ENCODE results near the gene DNM3. TPM values are rescaled to one million over a fixed set of nuclear protein-coding genes. Genes with fewer than 3 reads are reported as not detected.

Gene DNM3
- total and polyA plus RNA-seq, 9 of the 15 experiments (the other 6 are each of a cell fraction or from before 2014, with no cell fraction given), result 0.08 to 0.36 (median 0.22) TPM; not detected in 1

- TF ChIP-seq ID3 (CRISPR knock-in tag; IDR thresholded peaks at IDR 0.05) (no peak), ID3 (tag; IDR thresholded peaks at IDR 0.05) (peak; percentile 61; the same call in 1 of the 2 replicates), GATAD2A (IDR thresholded peaks at IDR 0.05) (0 out of 2 replicates have a peak, but pooled peaks have one; percentile 82), ZNF830 (CRISPR knock-in tag; IDR thresholded peaks at IDR 0.05) (0 out of 2 replicates have a peak, but pooled peaks have one; percentile 28), SMAD2 (IDR thresholded peaks at IDR 0.05; ENCODE audit: low read depth, low read length) (no peak), DPF2 (IDR thresholded peaks at IDR 0.05) (0 out of 2 replicates have a peak, but pooled peaks have one; percentile 27), TCF7 (IDR thresholded peaks at IDR 0.05; ENCODE audit: borderline replicate concordance) (peak; percentile 46; the same call in 1 of the 2 replicates), NRF1 (conservative IDR thresholded peaks at IDR 0.05 in 1 of 2, IDR thresholded peaks at IDR 0.05 in 1 of 2) (peak; percentile 45 to 50; a peak in 3 of 4 replicates), PBX2 (CRISPR knock-in tag; IDR thresholded peaks at IDR 0.05; ENCODE audit: low read depth) (no peak), PBX2 (tag; conservative IDR thresholded peaks at IDR 0.05; ENCODE audit: low read depth) (no peak), SOX6 (IDR thresholded peaks at IDR 0.05) (peak; percentile 66), HCFC1 (IDR thresholded peaks at IDR 0.05; ENCODE audit: low read depth, low read length) (peak; percentile 76), HLTF (IDR thresholded peaks at IDR 0.05) (0 out of 2 replicates have a peak, but pooled peaks have one; percentile 68), BRD4 (IDR thresholded peaks at IDR 0.05) (peak; percentile 81; the same call in 1 of the 2 replicates), EP400 (IDR thresholded peaks at IDR 0.05) (peak; percentile 67), ZEB2 (IDR thresholded peaks at IDR 0.05) (peak; percentile 73), ZFX (CRISPR knock-in tag; IDR thresholded peaks at IDR 0.05) (peak; percentile 92), ZNF639 (CRISPR knock-in tag; conservative IDR thresholded peaks at IDR 0.05 in 1 of 2, IDR thresholded peaks at IDR 0.05 in 1 of 2) (peak in 1 of 2 experiments; percentile 74; a peak in 2 of 4 replicates), ZNF431 (CRISPR knock-in tag; IDR thresholded peaks at IDR 0.05) (peak; percentile 69)
Observed at GRCh38 chr1:172443666-172444453, 602.6 kb downstream of the DNM3 start, which contains the start of gene PIGC (continued).
